ENCODE measurements around the gene JAML. TPM values are rescaled to one million over a fixed set of nuclear protein-coding genes. Genes with fewer than 3 reads are reported as not detected.
A peak's percentile ranks its signal among the peaks of the same experiment; 100 is the strongest.

The JAML gene
- total RNA-seq, 6 experiments from 2014 or later: 1.5 to 9.1 (median 3.2) TPM

GRCh38 chr11:118260353-118260752 lies 35.5 kb upstream of the JAML start:
- H3K36me3 ChIP-seq: peaks cover 0 to 16% (median 3%) of the 10 kb centered on the region in 4 donors
- H3K9me3 ChIP-seq: no peaks in the 10 kb centered on the region
- no peak overlapping the region for H3K4me3 ChIP-seq
- no peak overlapping the region for H3K27ac ChIP-seq
- intact Hi-C loops (cut with DNase I): no loop called here
- peaks cover 0 to 8% (median 4%) of the 10 kb centered on the region in 4 donors for H3K4me1 ChIP-seq
- no peak for DNase-seq
- no peaks in the 10 kb centered on the region for H3K27me3 ChIP-seq
- WGBS (ENCODE audit: insufficient coverage, low coverage, low lambda C conversion rate, missing lambda C conversion rate): 85% methylated on average over 2 of the region's 3 CpGs
- no peak for ATAC-seq
- TF ChIP-seq CTCF (IDR thresholded peaks at IDR 0.05) (no peak), POLR2A (IDR thresholded peaks at IDR 0.05) (no peak)

- H3K27me3 ChIP-seq: no peaks in the 10 kb centered on the region
- intact Hi-C loops (cut with DNase I): no loop called here
- H3K27ac ChIP-seq: no peak overlapping the region
- H3K4me1 ChIP-seq: peaks cover 0 to 8% (median 4%) of the 10 kb centered on the region in 4 donors
- ATAC-seq (no peak), DNase-seq (no peak)
- H3K36me3 ChIP-seq: peaks cover 0 to 16% (median 3%) of the 10 kb centered on the region in 4 donors
- WGBS (ENCODE audit: insufficient coverage, low coverage, low lambda C conversion rate, missing lambda C conversion rate): 95% methylated on average over 1 of the region's 1 CpG
- no peaks in the 10 kb centered on the region for H3K9me3 ChIP-seq
- no peak for TF ChIP-seq POLR2A (IDR thresholded peaks at IDR 0.05)
- TF ChIP-seq CTCF (IDR thresholded peaks at IDR 0.05): no peak
- H3K4me3 ChIP-seq: no peak overlapping the region
These were observed 34.3 kb upstream of the JAML start for GRCh38 chr11:118259138-118259537.

- peak in 3 of 4 donors; percentile 19 to 29 (median 25) for TF ChIP-seq CTCF (IDR thresholded peaks at IDR 0.05)
- TF ChIP-seq POLR2A (IDR thresholded peaks at IDR 0.05): no peak
- no peak overlapping the region for H3K27ac ChIP-seq
- no peak overlapping the region for H3K4me3 ChIP-seq
- DNase-seq (no peak), ATAC-seq (peak in 1 of 4 donors; percentile 15)
- H3K4me1 ChIP-seq: peaks cover 0 to 8% (median 4%) of the 10 kb centered on the region in 4 donors
- WGBS (ENCODE audit: insufficient coverage, low coverage, low lambda C conversion rate, missing lambda C conversion rate): 0% methylated on average over 1 of the region's 1 CpG
- H3K27me3 ChIP-seq: no peaks in the 10 kb centered on the region
- H3K9me3 ChIP-seq: no peaks in the 10 kb centered on the region
- intact Hi-C loops (cut with DNase I): no loop called here
- H3K36me3 ChIP-seq: peaks cover 0 to 16% (median 3%) of the 10 kb centered on the region in 4 donors
These were observed 33.6 kb upstream of the JAML start for GRCh38 chr11:118258410-118258809.

GRCh38 chr11:118252688-118253087 lies 27.9 kb upstream of the JAML start:
- peak in 1 of 4 donors; percentile 20 for ATAC-seq
- intact Hi-C loops (cut with DNase I): no loop called here
- no peaks in the 10 kb centered on the region for H3K9me3 ChIP-seq
- WGBS (ENCODE audit: insufficient coverage, low coverage, low lambda C conversion rate, missing lambda C conversion rate): 69% methylated on average over 3 of the region's 3 CpGs
- no peaks in the 10 kb centered on the region for H3K27me3 ChIP-seq
- DNase-seq: no peak
- no peak for TF ChIP-seq POLR2A (IDR thresholded peaks at IDR 0.05)
- TF ChIP-seq CTCF (IDR thresholded peaks at IDR 0.05): no peak
- H3K36me3 ChIP-seq: peaks cover 0 to 5% (median 0%) of the 10 kb centered on the region in 4 donors
- H3K4me1 ChIP-seq: peaks cover 0 to 2% (median 0%) of the 10 kb centered on the region in 4 donors
- no peak overlapping the region for H3K27ac ChIP-seq
- peak overlapping the region in 2 of 3 donors; percentile 83 to 93 for H3K4me3 ChIP-seq
